ENCODE data around the gene FAM43A. TPM values are rescaled to one million over a fixed set of nuclear protein-coding genes. Genes with fewer than 3 reads are reported as not detected.

FAM43A gene
- total RNA-seq, 2 experiments from 2014 or later: 7.4 to 8.5 TPM

DNA sequence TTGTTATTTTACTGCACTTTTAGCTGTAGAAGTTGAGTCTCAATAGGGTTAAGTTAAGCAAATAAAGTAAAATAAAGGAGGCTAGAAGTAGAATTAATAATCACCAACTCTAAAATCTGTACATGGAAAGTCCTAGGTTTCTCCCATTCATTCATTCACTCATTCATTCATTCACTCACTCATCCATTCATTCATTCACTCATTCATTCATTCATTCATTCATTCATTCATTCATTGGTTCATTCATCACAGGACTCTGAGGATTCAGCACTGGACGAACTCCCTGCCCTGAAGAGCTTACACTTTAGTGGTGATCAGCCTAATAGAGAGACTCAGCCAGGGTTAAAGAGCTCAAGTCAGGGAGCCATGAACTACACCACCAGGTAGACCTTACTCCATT, 9.2 kb upstream of the FAM43A start:
- ChIA-PET CTCF (interaction anchor here (0.6 kb wide), 1 partner anchor 618 kb away, joined by 4 read pairs; no protein-coding TSS in a partner anchor), POLR2A (interaction anchor here (7.0 kb wide), 1 partner anchor 9 kb away, joined by 107 read pairs; the partner anchor contains the start of gene FAM43A)
- Mint-ChIP-seq H3K9me3 (no peaks in the 10 kb centered on the region), H3K27me3 (peaks cover 22% of the 10 kb centered on the region), H3K36me3 (no peaks in the 10 kb centered on the region), H3K27ac (no peak overlapping the region), H3K4me3 (peak overlapping the region; percentile 6), H3K4me1 (ENCODE audit: low read depth) (peaks cover 31% of the 10 kb centered on the region)
- intact Hi-C loops (cut with micrococcal nuclease): no loop called here
- no peak for DNase-seq

DNA sequence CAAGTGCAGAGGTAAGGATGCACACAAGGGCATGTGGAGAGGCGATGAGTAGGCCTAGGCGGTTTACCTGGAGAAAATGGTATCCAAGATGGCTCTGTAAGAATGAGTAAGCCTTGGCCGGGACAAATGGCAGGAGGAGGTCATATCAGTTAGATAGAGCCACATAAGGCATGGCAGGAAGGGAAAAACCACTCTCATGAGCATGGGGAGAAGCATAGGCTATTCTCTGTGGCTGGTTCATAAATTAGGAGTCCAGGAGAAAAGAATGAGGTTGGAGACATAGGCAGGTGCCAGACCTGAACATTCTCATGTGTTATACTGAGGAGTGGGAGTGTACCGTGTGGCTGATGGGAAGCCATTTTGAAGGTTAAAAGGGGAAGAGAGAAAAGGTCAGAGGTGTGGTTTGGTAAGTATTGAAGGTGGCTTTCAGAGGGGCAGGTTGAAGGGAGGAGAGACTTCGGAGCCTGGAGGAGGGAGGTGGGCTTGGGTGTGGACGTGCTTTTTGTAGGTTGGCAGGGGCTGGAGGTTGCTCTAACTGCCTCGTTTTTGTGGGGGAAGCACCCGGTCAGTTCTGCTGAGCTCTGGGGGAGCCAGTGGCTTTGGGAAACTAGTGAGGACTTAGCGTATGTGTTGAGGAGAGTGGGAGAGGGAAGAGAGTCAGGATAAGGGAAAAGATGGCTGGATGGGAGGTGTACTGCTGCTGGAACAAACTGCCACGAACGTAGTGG, 4.6 kb upstream of the FAM43A start:
- ChIA-PET CTCF (interaction anchor here (3.4 kb wide), 1 partner anchor 9 kb away, joined by 83 read pairs; the partner anchor contains the start of gene LSG1), POLR2A (interaction anchor here (1.8 kb wide), 1 partner anchor 580 kb away, joined by 7 read pairs; no protein-coding TSS in a partner anchor)
- Mint-ChIP-seq H3K27ac (peak overlapping the region; percentile 4), H3K4me3 (no peak overlapping the region), H3K36me3 (peaks cover 2% of the 10 kb centered on the region), H3K27me3 (peaks cover 29% of the 10 kb centered on the region), H3K9me3 (no peaks in the 10 kb centered on the region), H3K4me1 (ENCODE audit: low read depth) (peaks cover 42% of the 10 kb centered on the region)
- DNase-seq: no peak
- intact Hi-C loops (cut with micrococcal nuclease): loop anchor here (10.0 kb wide), 2 partner anchors 214 to 764 kb away; partner anchors contain the start of gene ACAP2

DNA sequence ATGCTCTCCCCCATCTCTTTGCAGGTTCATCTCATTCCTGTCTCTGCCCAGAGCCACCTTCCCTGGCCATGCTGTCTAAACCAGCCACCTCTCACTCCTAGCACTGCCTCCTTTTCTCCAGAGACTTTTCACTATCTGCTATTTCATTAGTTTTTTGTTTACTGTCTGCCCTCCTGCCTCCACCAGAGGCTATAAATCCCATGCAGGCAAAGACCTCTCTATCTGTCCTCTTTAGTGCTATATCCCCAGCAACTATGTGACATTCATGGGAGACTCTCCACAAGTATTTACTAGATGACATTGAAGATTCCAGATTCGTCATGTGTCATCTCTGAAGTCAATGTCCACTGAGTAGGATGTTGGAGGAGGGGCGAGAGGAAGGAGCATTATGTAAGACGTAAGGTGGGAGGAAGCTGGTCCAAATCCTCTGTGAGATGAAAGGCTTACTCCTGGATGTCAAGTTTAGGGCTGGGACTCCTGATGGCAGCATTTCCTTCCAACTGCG, 3.4 kb upstream of the FAM43A start:
- Mint-ChIP-seq H3K36me3 (peaks cover 2% of the 10 kb centered on the region), H3K27me3 (peaks cover 28% of the 10 kb centered on the region), H3K27ac (no peak overlapping the region), H3K4me3 (no peak overlapping the region), H3K4me1 (ENCODE audit: low read depth) (peaks cover 37% of the 10 kb centered on the region), H3K9me3 (no peaks in the 10 kb centered on the region)
- ChIA-PET CTCF (interaction anchor here (0.6 to 3.4 kb wide), 45 partner anchors 9 to 874 kb away, joined by 3 to 83 read pairs (median 4); partner anchors contain the start of genes LSG1, TMEM44 and XXYLT1), POLR2A (interaction anchor here (0.9 to 6.8 kb wide), 5 partner anchors 8 to 589 kb away, joined by 3 to 107 read pairs (median 3); partner anchors contain the start of genes LSG1 and XXYLT1)
- DNase-seq: no peak
- intact Hi-C loops (cut with micrococcal nuclease): loop anchor here (1.0 to 10.0 kb wide), 4 partner anchors 213 to 763 kb away; partner anchors contain the start of gene ACAP2

DNA sequence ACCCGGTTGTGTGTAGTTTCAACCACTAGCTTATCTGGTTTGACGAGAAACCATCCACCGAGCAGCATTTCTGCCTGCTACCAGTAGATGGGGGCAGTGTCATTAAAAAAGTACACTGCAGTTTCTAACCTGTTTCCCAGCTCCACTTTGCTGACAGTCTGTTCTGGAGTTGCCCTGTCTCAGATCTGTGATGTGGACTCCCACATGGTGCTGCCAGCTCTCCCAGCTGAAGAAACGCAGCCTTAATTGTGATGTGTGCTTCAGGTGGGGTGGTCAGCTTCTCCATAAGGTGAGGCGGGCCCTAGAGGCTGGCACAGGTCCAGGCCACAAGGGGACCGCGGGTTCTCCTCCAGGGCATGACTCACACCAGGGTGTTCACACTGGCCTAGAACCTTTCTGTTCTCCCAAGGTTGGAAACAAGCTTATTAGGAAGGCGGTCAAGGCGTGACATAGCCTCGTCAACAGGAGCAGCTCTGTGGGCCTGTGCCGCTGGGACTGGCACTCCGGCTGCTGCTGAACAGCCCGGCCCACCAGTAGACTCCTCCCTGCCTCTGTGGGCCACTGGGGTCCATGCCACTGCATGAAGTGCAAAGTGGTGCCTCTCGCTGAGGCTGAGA, 2.9 kb upstream of the FAM43A start:
- Mint-ChIP-seq H3K27me3 (peaks cover 24% of the 10 kb centered on the region), H3K9me3 (no peaks in the 10 kb centered on the region), H3K4me1 (ENCODE audit: low read depth) (peaks cover 39% of the 10 kb centered on the region), H3K4me3 (no peak overlapping the region), H3K36me3 (peaks cover 2% of the 10 kb centered on the region), H3K27ac (no peak overlapping the region)
- DNase-seq: peak; percentile 77
- intact Hi-C loops (cut with micrococcal nuclease): loop anchor here (1.0 to 10.0 kb wide), 4 partner anchors 212 to 762 kb away; partner anchors contain the start of gene ACAP2
- CTCF ChIA-PET: interaction anchor here (0.6 to 3.4 kb wide), 48 partner anchors 9 to 874 kb away, joined by 3 to 83 read pairs (median 4); partner anchors contain the start of genes LSG1, TMEM44 and XXYLT1
- POLR2A ChIA-PET: interaction anchor here (0.9 to 6.8 kb wide), 5 partner anchors 9 to 588 kb away, joined by 3 to 107 read pairs (median 3); partner anchors contain the start of genes LSG1 and XXYLT1

DNA sequence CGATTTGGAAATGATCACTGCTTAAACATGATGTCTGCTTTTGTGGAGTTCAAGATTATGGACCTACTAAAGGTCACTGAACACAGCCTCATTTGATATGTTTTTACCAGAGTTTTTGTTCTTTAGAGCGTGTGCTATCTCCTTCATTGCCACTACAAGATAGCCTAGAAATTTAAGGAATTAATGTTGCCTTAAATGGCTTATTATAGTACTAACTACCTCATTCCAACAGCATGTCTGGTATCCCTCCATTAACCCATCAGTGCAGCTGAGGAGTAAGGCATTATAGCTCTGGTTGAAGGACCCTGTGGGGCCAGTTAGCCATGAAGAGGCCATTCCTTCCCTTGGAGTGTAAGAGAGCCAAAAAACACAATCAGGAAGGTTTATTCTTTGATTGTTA, 2.3 kb upstream of the FAM43A start:
- Mint-ChIP-seq H3K36me3 (peaks cover 2% of the 10 kb centered on the region), H3K27ac (no peak overlapping the region), H3K27me3 (peaks cover 22% of the 10 kb centered on the region), H3K4me1 (ENCODE audit: low read depth) (peaks cover 44% of the 10 kb centered on the region), H3K9me3 (no peaks in the 10 kb centered on the region), H3K4me3 (no peak overlapping the region)
- CTCF ChIA-PET: interaction anchor here (0.6 to 3.4 kb wide), 24 partner anchors 8 to 873 kb away, joined by 3 to 83 read pairs (median 5); partner anchors contain the start of genes LSG1, TMEM44 and XXYLT1
- POLR2A ChIA-PET: interaction anchor here (6.8 kb wide), 1 partner anchor 9 kb away, joined by 107 read pairs; the partner anchor contains the start of gene LSG1
- intact Hi-C loops (cut with micrococcal nuclease): loop anchor here (10.0 kb wide), 2 partner anchors 211 to 761 kb away; partner anchors contain the start of gene ACAP2
- DNase-seq: no peak

DNA sequence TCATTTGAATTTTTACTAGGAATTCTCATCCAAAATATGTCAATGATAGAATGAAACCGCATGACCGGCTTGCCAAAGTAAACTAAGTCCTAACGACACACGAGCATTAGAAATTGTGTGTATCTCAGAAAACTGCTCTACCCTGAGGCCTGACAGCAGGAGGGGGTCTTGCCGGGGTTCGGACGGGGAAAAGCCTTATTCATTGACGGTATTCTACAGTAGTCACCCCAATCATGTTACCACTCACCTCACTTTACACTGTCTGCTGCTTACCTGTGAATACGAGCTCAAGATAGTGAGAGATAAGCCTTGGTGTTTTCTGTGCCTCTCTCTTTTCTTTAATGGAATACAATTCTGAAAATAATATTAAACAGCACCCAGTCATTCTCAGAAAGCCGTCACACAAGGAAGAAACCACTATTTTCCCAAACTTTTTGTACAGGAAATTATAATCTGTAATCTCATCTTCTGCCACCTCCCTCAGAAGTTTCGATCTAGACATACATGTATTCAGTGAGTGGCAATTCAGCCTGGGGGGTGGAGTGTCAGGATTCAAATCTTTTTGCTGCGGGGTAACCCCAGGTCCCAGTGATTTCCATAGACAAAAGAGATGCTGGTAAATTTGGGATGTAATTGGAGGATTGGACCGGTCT, 492 bp upstream of the FAM43A start:
- peaks cover 2% of the 10 kb centered on the region for H3K36me3 Mint-ChIP-seq
- peaks cover 16% of the 10 kb centered on the region for H3K27me3 Mint-ChIP-seq
- peaks cover 59% of the 10 kb centered on the region for H3K4me1 Mint-ChIP-seq (ENCODE audit: low read depth)
- intact Hi-C loops (cut with micrococcal nuclease): loop anchor here (1.0 to 10.0 kb wide), 11 partner anchors 10 to 1222 kb away; partner anchors contain the start of genes ACAP2, ATP13A3, PPP1R2 and TNK2
- ChIA-PET CTCF (interaction anchor here (0.7 to 4.1 kb wide), 2 partner anchors 12 to 19 kb away, joined by 3 to 131 read pairs; partner anchors contain the start of gene LSG1), POLR2A (interaction anchor here (6.8 kb wide), 1 partner anchor 11 kb away, joined by 107 read pairs; the partner anchor contains the start of gene LSG1)
- H3K4me3 Mint-ChIP-seq: peak overlapping the region; percentile 91
- DNase-seq: no peak
- peak overlapping the region; percentile 85 for H3K27ac Mint-ChIP-seq
- no peaks in the 10 kb centered on the region for H3K9me3 Mint-ChIP-seq

DNA sequence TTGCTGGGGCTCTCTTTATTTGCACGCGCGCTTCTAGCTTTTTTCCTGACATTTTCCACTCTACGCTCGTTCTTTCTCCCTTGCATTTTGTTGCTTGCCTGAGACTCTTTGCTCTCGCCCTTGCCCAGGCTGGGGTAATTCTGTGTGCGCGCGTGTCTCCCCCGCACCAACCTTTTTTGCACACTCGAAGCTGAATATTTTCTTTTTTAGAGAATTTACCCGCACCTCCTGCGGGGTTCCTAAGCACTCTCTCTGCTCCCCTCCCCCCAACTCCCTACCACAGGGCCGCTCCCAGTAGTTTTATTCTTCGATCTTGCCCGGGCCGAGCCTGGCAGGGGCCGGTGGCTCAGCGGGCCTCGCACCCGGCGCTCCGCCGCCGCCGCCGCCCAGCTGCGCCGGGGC, 732 bp downstream of the FAM43A start:
- DNase-seq: peak; percentile 32
- Mint-ChIP-seq H3K27me3 (peaks cover 9% of the 10 kb centered on the region), H3K9me3 (no peaks in the 10 kb centered on the region), H3K4me3 (peak overlapping the region; percentile 91), H3K27ac (peak overlapping the region; percentile 49), H3K4me1 (ENCODE audit: low read depth) (peaks cover 66% of the 10 kb centered on the region), H3K36me3 (peaks cover 2% of the 10 kb centered on the region)
- intact Hi-C loops (cut with micrococcal nuclease): loop anchor here (5.0 to 10.0 kb wide), 7 partner anchors 199 to 1221 kb away; partner anchors contain the start of genes ACAP2, ATP13A3, PPP1R2 and TNK2
- ChIA-PET CTCF (interaction anchor here (0.7 to 4.1 kb wide), 9 partner anchors 10 to 585 kb away, joined by 3 to 131 read pairs (median 6); partner anchors contain the start of genes LSG1 and XXYLT1), POLR2A (interaction anchor here (0.8 to 6.8 kb wide), 3 partner anchors 12 to 585 kb away, joined by 4 to 107 read pairs (median 5); partner anchors contain the start of genes LSG1 and XXYLT1)

GRCh38 chr3:194686816-194687637, 1.3 kb downstream of the FAM43A start:
- H3K9me3 Mint-ChIP-seq: no peaks in the 10 kb centered on the region
- intact Hi-C loops (cut with micrococcal nuclease): loop anchor here (5.0 to 10.0 kb wide), 7 partner anchors 200 to 1220 kb away; partner anchors contain the start of genes ACAP2, ATP13A3, PPP1R2 and TNK2
- DNase-seq: peak; percentile 49
- peaks cover 66% of the 10 kb centered on the region for H3K4me1 Mint-ChIP-seq (ENCODE audit: low read depth)
- CTCF ChIA-PET: interaction anchor here (0.6 to 4.1 kb wide), 27 partner anchors 9 to 863 kb away, joined by 3 to 131 read pairs (median 3); partner anchors contain the start of genes LSG1 and XXYLT1
- H3K4me3 Mint-ChIP-seq: peak overlapping the region; percentile 91
- H3K27me3 Mint-ChIP-seq: peaks cover 8% of the 10 kb centered on the region
- H3K27ac Mint-ChIP-seq: peak overlapping the region; percentile 71
- POLR2A ChIA-PET: interaction anchor here (1.1 to 6.8 kb wide), 5 partner anchors 13 to 584 kb away, joined by 3 to 107 read pairs (median 4); partner anchors contain the start of genes LSG1 and XXYLT1
- H3K36me3 Mint-ChIP-seq: peaks cover 2% of the 10 kb centered on the region

GRCh38 chr3:194687638-194688199, 2.0 kb downstream of the FAM43A start:
- DNase-seq: peak; percentile 87
- Mint-ChIP-seq H3K36me3 (peaks cover 2% of the 10 kb centered on the region), H3K4me3 (peak overlapping the region; percentile 91), H3K4me1 (ENCODE audit: low read depth) (peaks cover 59% of the 10 kb centered on the region), H3K9me3 (no peaks in the 10 kb centered on the region), H3K27ac (peak overlapping the region; percentile 71), H3K27me3 (peaks cover 8% of the 10 kb centered on the region)
- POLR2A ChIA-PET: interaction anchor here (0.8 to 6.8 kb wide), 5 partner anchors 14 to 583 kb away, joined by 3 to 107 read pairs (median 3); partner anchors contain the start of genes LSG1 and XXYLT1
- CTCF ChIA-PET: interaction anchor here (0.6 to 4.1 kb wide), 25 partner anchors 10 to 862 kb away, joined by 3 to 131 read pairs (median 5); partner anchors contain the start of genes LSG1 and XXYLT1
- intact Hi-C loops (cut with micrococcal nuclease): loop anchor here (5.0 to 10.0 kb wide), 7 partner anchors 200 to 1220 kb away; partner anchors contain the start of genes ACAP2, ATP13A3, PPP1R2 and TNK2

Measured in activated CD4-positive, alpha-beta memory T cell treated with anti-CD3 and anti-CD28 coated beads for 36 hours (primary cell).